Measurements from ENCODE around the gene ANO6.
"Not testable (repeated sequence)": the region's sequence is repeated elsewhere in the genome, so short reads cannot be mapped to it uniquely, and the experiment has no call there.

ANO6 gene

DNA sequence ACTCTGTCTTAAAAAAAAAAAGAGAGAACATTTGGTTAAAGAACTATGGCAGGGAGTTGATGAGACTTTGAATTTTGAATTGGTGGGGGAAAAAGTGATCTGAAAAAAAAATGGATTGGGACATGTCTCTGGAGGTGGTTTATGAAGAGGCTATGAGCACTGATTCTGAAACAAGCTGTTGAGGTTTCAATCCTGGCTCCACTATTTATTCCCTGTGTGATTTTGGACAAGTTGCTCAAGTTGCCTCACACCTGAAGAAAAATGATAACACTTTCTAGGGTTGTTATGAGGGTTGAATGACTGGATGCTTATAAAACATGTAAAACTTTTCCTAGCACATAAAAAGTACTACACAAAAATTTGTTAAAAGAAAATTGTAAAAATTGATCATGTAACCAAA is 1.8 kb upstream of the ANO6 start:
- FAIRE-seq: no peak

- peak; percentile 86 for FAIRE-seq
Observed at GRCh38 chr12:45214749-45215418, 1.0 kb upstream of the ANO6 start.

- no peak for FAIRE-seq
Observed at GRCh38 chr12:45216230-45216982, 511 bp downstream of the ANO6 start.

DNA sequence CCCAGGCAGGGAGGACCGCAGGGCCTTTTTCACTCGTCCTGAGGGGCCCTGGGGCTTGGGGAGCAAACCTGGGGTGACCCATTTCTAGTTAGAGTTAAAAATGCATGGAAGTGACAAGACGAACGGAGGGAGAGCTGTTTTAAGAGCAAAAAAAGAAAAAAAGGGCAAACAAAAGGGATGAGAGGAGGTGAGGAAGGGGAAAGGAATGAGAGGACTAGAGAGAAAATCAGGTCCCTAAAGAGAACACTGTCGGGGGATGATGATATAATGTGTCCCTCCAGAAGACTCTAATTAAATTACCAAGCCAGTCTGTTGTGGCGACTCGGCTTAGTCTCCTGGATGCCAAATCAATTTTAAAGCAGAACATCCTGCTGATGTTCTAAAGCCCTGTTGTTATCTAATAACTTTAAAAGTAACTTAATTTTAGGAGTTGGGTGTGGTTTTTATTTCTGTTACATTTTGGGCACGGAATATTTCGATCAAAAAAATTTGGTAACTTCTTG is 1.1 kb downstream of the ANO6 start:
- FAIRE-seq: no peak

- FAIRE-seq: no peak
Observed at GRCh38 chr12:45217846-45218245, 2.0 kb downstream of the ANO6 start.

DNA sequence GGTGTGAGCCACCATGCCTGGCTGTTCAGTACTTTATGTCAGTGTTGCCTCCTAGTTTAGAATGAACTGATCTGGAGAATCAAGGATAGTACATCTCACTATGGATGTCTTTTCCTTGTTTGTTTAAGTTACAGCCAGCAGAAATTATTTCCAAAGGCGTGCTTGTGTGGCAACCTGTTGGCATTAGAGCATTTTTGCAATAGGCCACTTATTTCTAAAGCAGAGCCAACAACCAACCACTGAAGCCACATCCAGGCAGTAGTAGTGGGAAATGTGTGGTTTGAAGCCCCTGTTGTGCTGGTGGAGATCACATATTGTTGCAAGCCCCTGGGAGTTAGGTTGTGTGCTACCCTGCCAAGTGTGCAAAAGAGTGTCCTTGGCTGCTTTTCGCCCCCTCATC is 3.7 kb downstream of the ANO6 start:
- no peak for FAIRE-seq

DNA sequence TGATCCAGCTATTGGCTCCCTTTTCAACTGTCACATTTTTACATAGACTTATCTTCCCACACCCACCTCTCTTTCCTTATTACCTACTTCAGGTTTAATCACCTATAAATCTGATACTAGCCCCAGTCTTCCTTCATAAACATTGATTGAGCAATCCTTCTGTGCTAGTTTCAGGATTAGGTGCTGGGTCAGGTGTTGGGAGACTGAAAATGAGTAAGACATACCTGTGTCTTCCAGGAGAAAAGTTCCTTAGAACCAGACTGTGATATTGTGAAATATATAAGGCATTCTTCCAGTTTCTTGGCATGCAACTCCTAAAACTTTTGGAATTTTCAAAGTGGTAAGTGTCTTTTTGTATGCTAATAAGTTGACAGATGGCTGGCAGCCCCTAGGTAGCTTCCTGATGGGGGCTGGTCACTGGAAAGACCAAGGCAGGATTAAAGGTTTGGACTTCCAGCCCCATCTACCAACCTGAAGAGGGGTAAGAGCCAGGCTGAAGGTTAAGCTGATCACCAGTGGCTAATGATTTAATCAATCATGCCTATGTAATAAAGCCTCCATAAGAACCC is 4.6 kb downstream of the ANO6 start:
- no peak for FAIRE-seq

DNA sequence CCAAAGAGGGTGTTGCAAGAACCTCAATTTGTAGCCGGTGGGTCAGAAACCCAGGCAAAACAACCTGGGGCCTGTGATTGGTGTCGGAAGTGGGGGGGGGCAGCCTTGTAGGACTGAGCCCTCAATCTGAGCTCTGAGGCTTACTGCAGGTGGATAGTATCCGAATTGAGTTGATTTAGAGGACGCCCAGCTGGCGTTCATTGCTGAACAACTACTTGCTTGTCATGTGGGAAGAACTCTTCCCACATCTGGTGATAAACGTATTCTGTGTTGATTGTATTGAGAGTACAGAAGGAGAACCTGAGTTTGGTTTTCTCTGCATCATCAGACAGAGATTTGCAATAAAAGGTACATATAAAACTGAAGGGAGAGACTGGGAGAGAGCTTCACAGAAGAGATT is 5.1 kb downstream of the ANO6 start:
- FAIRE-seq: no peak

DNA sequence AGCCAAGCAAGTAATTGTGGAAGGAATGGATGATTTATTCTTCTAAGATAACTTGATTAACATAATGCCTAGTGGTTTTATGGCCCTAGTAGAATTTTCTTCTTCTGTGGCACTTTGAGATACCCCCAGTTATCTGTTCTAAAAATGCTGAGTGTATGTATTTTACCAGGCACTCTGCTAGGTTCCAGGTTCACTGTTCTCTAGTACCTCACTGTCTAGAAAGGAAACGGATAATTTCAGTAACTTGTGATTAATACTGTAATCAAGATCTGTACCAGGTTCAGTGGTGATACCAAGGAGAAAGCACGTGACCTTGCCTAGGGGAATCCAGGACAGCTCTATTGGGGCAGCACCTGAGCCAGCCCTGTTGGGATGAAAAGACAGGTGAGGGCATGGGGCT is 8.0 kb downstream of the ANO6 start:
- no peak for FAIRE-seq

GRCh38 chr12:45224311-45224710 is 8.4 kb downstream of the ANO6 start:
- no peak for FAIRE-seq

DNA sequence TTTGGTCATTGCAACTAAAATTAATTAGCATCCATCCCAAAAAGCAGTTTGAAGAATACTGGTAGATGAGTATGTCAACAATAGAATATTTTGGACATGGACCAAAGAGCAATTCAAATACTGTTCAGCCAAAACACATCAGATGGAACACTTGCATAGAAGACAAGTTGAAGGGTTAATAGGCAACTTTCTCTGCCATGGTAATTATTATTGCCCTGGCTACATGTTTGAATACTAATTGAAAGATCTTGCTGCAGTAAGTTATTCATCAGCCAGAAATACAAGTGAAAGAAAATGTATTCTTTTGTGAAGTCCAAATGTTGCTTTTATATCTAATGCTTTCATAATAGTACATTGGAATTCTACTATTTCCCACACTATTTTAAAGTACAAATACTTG is 10.1 kb downstream of the ANO6 start:
- FAIRE-seq: no peak

DNA sequence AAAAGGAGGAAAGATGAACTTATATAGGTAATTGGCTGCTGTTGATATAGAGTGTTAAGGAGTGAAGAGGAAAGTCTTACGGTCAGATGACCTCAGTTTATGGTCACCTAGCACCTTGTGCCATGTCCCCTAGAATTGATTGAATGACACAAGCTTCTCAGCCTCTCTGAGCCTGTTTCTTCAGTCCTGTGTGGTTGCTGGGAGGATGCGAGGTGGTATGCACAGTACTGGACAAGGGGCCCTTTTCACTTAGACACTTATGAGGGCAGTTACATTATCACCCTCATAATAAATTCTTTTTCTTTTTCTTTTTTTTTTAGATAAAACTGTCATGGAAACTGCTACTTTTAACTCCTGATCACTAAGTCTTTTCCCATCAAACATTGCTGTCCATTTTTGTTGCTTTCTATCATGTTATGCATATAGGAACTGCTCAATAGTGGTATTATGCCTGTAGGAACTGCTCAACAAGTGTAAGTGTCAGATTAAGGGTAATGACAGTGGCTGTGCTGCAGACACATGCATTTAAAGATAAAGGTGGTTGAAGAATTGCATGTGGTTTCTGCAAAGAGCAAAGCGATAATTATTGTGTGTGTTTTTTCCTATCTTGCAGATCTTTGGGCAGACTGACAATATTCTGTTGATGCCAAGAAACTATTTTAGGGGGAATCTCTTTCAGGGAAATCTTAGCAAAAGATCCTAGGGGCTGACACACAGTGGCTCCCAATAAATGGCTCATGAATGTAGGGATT is 11.6 kb downstream of the ANO6 start:
- no peak for FAIRE-seq

DNA sequence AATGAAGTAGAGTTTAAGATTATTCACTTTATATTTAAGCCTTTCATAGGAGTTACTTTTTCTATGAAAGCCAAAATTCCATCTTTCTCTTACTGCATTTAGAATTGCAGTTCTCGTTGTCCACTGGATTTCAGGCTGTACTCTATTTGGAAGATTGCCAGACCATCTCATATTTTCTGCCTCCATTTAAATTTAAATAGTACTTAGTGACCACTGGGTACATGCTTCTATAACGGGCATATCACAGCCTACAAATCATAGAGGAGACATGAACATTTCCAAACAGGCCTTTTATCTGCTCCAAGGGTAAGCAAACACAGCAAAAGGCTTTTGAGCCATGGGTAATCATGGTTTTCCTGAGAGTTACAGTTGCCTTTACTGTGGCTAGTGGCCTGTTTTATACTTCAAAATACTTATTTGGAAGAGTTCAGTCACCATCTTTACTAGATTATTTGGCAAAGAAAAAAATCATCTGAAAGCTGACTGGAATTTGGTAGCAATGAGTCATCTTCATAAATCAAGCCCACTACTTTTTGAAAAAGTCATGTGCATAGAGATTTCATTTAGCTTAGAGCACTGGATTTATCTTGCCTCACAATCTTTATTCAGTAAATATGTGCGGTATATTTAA is 15.7 kb downstream of the ANO6 start:
- FAIRE-seq: no peak

DNA sequence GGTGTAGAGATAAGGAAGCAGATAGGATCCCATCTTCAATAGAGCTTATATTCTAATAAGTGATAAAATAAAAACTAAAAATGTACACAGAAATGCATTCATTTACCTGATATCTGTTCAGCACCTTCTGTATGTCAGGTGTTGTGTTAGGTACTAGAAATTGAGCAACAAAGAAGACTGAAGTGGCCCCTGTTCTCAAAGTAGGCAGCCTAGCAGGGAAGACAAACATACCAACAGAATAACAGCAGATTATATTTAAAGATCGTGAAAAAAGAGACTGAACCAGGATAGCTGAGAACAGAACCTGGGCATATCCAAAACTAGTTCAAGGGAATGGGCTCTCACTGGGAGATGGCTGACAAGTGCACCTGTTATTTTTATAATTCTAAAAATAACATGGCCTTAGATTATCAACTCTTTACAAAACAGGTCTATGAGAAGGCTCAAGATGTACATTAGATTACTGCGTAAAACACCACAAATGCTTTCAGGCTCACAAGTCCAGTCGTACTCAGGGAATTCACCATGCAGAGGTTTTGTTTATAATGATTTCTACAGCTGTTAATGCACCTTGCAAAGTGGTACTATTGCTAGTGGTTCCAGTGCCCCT is 16.4 kb downstream of the ANO6 start:
- no peak for FAIRE-seq

- no peak for FAIRE-seq
Observed at GRCh38 chr12:45232756-45233372, 17.0 kb downstream of the ANO6 start.

GRCh38 chr12:45234139-45234865 is 18.4 kb downstream of the ANO6 start:
- FAIRE-seq: peak; percentile 88

GRCh38 chr12:45235087-45236025 is 19.5 kb downstream of the ANO6 start:
- FAIRE-seq: no peak

DNA sequence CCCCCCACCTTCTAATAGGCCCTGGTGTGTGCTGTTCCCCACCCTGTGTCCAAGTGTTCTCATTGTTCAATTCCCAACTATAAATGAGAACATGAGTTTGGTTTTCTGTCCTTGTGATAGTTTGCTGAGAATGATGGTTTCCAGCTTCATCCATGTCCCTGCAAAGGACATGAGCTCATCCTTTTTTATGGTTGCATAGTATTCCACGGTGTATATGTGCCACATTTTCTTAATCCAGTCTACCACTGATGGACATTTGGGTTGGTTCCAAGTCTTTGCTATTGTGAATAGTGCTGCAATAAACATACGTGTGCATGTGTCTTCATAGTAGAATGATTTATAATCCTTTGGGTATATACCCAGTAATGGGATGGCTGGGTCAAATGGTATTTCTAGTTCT is 20.5 kb downstream of the ANO6 start:
- not testable (repeated sequence) for FAIRE-seq

- no peak for FAIRE-seq
Observed at GRCh38 chr12:45242180-45242579, 26.3 kb downstream of the ANO6 start.

DNA sequence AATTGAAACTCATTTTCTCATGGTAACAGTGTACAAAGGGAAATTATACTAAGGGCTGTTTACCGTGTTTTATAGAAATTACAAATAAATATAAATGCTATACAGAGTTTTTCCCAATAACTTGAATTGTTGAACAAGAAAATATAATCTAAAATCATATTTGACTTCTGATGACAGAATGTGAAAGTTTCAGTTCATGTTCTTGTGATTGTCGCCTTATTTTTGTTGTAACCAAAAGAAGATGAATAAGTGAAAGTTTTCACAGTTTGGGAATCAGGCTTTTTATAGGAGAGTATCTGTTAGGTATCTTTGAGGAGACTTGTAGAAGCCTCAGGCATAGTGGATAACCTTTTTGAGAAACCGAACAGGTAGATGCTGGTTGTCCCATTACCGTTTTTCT is 28.1 kb downstream of the ANO6 start:
- no peak for FAIRE-seq

Data from endometrium (tissue), 2 donors.